ENCODE data around the gene HECTD3. TPM values are rescaled to one million over a fixed set of nuclear protein-coding genes. Genes with fewer than 3 reads are reported as not detected.

The HECTD3 gene
- polyA plus RNA-seq, 3 donors = 13.9 to 53.9 (median 16.7) TPM

DNA sequence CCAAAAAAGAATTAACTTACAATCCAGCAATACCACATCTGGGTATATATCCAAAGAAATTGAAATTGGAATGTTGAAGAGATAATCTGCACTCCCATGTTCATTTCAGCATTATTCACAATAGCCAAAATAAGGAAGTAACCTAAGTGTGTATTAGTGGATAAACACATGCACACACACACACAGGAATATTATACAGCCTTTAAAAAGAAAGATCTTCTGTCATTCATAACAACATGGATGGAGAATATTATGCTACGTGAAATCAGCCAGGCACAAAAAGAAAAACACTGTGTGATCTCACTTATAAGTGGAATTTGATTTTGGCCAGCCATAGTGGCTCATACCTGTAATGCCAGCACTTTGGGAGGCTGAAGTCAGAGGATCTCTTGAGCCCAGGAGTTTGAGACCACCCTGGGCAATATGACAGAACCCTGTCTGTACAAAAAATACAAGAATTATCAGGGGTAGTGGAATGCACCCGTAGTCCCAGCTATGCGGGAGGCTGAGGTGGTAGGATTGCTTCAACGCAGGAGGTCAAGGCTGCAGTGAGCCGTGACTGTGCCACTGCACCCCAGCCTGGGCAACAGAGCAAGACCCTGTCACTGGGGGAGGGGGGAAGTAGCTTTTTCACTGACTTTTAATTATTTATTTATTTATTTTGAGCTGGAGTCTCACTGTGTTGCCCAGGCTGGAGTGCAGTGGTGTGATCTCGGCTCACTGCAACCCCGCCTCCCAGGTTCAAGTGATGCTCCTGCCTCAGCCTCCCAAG lies 15.5 kb downstream of the HECTD3 start:
- Histone ChIP-seq H4K20me1 (ENCODE audit: insufficient read depth, low read length) (no peaks in the 10 kb centered on the region), H2AFZ (ENCODE audit: insufficient read depth, low read depth, low read length, poor library complexity, severe bottlenecking) (no peak overlapping the region), H3K9ac (ENCODE audit: insufficient read depth, low read length, poor library complexity, severe bottlenecking) (no peak overlapping the region), H3K4me1 (ENCODE audit: control insufficient read depth in 1 of 2, insufficient read depth in 2 of 2, low read length in 2 of 2) (peaks cover 5 to 13% of the 10 kb centered on the region in 2 donors), H3K27me3 (ENCODE audit: control insufficient read depth in 2 of 2, insufficient read depth in 2 of 2, low read length in 2 of 2) (no peaks in the 10 kb centered on the region), H3K4me3 (replicated peaks in 1 of 3; ENCODE audit: low read depth in 2 of 3, low read length in 3 of 3) (no peak overlapping the region), H3K9me3 (replicated peaks in 1 of 2; ENCODE audit: control insufficient read depth in 1 of 2, insufficient read depth in 1 of 2, low read length in 2 of 2) (no peaks in the 10 kb centered on the region), H3K36me3 (replicated peaks in 1 of 2; ENCODE audit: control insufficient read depth in 1 of 2, insufficient read depth in 2 of 2, low read length in 2 of 2) (no peaks in the 10 kb centered on the region), H3K79me2 (ENCODE audit: insufficient read depth, low read length) (no peaks in the 10 kb centered on the region), H3K27ac (ENCODE audit: low read depth in 1 of 2, low read length in 2 of 2) (no peak overlapping the region), H3K4me2 (replicated peaks; ENCODE audit: extremely low read depth, low read length, poor library complexity, severe bottlenecking) (no peak overlapping the region)
- no peaks in the 10 kb centered on the region for H3K36me3 Mint-ChIP-seq
- H3K4me1 Mint-ChIP-seq = peaks cover 10% of the 10 kb centered on the region
- H3K27me3 Mint-ChIP-seq (ENCODE audit: low read depth in 3 of 3) = peaks cover 0 to 2% (median 1%) of the 10 kb centered on the region in 3 donors
- TF ChIP-seq, protein P1, sequence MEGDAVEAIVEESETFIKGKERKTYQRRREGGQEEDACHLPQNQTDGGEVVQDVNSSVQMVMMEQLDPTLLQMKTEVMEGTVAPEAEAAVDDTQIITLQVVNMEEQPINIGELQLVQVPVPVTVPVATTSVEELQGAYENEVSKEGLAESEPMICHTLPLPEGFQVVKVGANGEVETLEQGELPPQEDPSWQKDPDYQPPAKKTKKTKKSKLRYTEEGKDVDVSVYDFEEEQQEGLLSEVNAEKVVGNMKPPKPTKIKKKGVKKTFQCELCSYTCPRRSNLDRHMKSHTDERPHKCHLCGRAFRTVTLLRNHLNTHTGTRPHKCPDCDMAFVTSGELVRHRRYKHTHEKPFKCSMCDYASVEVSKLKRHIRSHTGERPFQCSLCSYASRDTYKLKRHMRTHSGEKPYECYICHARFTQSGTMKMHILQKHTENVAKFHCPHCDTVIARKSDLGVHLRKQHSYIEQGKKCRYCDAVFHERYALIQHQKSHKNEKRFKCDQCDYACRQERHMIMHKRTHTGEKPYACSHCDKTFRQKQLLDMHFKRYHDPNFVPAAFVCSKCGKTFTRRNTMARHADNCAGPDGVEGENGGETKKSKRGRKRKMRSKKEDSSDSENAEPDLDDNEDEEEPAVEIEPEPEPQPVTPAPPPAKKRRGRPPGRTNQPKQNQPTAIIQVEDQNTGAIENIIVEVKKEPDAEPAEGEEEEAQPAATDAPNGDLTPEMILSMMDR (IDR thresholded peaks at IDR 0.05) = no peak
- DNase-seq = no peak
- H3K9me3 Mint-ChIP-seq = peaks cover 0 to 5% (median 0%) of the 10 kb centered on the region in 7 donors
- WGBS (ENCODE audit: insufficient coverage) = 100% methylated on average over 5 of the region's 7 CpGs
- intact Hi-C loops (cut with micrococcal nuclease) = no loop called here
- no peak overlapping the region for H3K27ac Mint-ChIP-seq
- H3K4me3 Mint-ChIP-seq = no peak overlapping the region

DNA sequence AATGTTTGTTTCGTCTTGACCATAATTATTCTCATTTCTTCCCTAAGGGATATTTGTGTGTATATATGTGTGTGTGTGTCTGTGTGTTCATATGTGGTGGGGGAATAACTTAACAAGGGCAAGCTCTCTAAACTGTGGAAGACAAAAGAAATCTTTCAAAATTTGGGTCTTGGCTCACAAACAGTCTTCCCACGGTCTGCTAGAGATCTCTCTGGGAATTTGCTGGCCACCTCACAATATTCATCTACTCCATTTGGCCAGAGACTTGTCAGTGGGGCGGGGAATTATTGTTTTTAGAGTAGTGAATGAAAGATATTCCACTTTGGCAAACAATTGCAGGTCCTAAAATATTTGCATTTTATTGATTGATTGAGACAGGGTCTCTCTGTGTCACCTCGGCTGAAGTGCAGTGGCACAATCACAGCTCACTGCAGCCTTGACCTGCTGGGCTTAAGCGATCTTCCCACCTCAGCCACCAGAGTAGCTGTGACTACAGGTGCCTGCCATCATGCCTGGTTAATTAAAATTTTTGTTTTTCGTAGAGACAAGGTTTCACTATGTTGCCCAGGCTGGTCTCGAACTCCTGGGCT lies 16.7 kb downstream of the HECTD3 start:
- no peak overlapping the region for H3K4me3 Mint-ChIP-seq
- no peaks in the 10 kb centered on the region for H3K79me2 ChIP-seq (ENCODE audit: insufficient read depth, low read length)
- peaks cover 0 to 5% (median 0%) of the 10 kb centered on the region in 7 donors for H3K9me3 Mint-ChIP-seq
- H3K4me1 Mint-ChIP-seq = no peaks in the 10 kb centered on the region
- peaks cover 0 to 2% (median 1%) of the 10 kb centered on the region in 3 donors for H3K27me3 Mint-ChIP-seq (ENCODE audit: low read depth in 3 of 3)
- no peaks in the 10 kb centered on the region for H3K36me3 ChIP-seq (replicated peaks in 1 of 2; ENCODE audit: control insufficient read depth in 1 of 2, insufficient read depth in 2 of 2, low read length in 2 of 2)
- no peak overlapping the region for H3K27ac ChIP-seq (ENCODE audit: low read depth in 1 of 2, low read length in 2 of 2)
- H3K4me1 ChIP-seq (ENCODE audit: control insufficient read depth in 1 of 2, insufficient read depth in 2 of 2, low read length in 2 of 2) = peaks cover 0 to 2% of the 10 kb centered on the region in 2 donors
- no peak overlapping the region for H3K4me2 ChIP-seq (replicated peaks; ENCODE audit: extremely low read depth, low read length, poor library complexity, severe bottlenecking)
- H3K4me3 ChIP-seq (replicated peaks in 1 of 3; ENCODE audit: low read depth in 2 of 3, low read length in 3 of 3) = no peak overlapping the region
- no peaks in the 10 kb centered on the region for H4K20me1 ChIP-seq (ENCODE audit: insufficient read depth, low read length)
- H3K36me3 Mint-ChIP-seq = no peaks in the 10 kb centered on the region
- DNase-seq = no peak
- no peak overlapping the region for H2AFZ ChIP-seq (ENCODE audit: insufficient read depth, low read depth, low read length, poor library complexity, severe bottlenecking)
- TF ChIP-seq, protein P1 (IDR thresholded peaks at IDR 0.05) = no peak
- intact Hi-C loops (cut with micrococcal nuclease) = no loop called here
- no peaks in the 10 kb centered on the region for H3K9me3 ChIP-seq (replicated peaks in 1 of 2; ENCODE audit: control insufficient read depth in 1 of 2, insufficient read depth in 1 of 2, low read length in 2 of 2)
- 97% methylated on average over 4 of the region's 7 CpGs for WGBS (ENCODE audit: insufficient coverage)
- H3K27me3 ChIP-seq (ENCODE audit: control insufficient read depth in 2 of 2, insufficient read depth in 2 of 2, low read length in 2 of 2) = no peaks in the 10 kb centered on the region
- no peak overlapping the region for H3K27ac Mint-ChIP-seq
- no peak overlapping the region for H3K9ac ChIP-seq (ENCODE audit: insufficient read depth, low read length, poor library complexity, severe bottlenecking)

Measured in CD14-positive monocyte (primary cell).